ENCODE measurements around the gene ZBTB16. TPM values are rescaled to one million over a fixed set of nuclear protein-coding genes. Genes with fewer than 3 reads are reported as not detected.

Gene ZBTB16
- polyA plus RNA-seq, 1 donor (not counting 4 experiments of a cell fraction or from before 2014, with no cell fraction given), result 0.18 TPM

- Histone ChIP-seq H3K27ac (ENCODE audit: control insufficient read depth, insufficient read depth, low read length) (no peak overlapping the region), H3K4me1 (ENCODE audit: control insufficient read depth, extremely low read depth, insufficient read depth, low read length) (no peaks in the 10 kb centered on the region), H3K9me1 (ENCODE audit: control insufficient read depth, extremely low read depth, insufficient read depth, low read length) (no peaks in the 10 kb centered on the region), H3K27me3 (ENCODE audit: control insufficient read depth, extremely low read depth, insufficient read depth, low read length) (no peaks in the 10 kb centered on the region), H3K36me3 (ENCODE audit: control insufficient read depth in 2 of 2, extremely low read depth in 1 of 2, insufficient read depth in 2 of 2, low read length in 2 of 2) (no peaks in the 10 kb centered on the region), H3K9me3 (ENCODE audit: control insufficient read depth, low read depth, low read length) (no peaks in the 10 kb centered on the region), H2AFZ (ENCODE audit: control insufficient read depth, low read length) (no peak overlapping the region), H4K20me1 (ENCODE audit: control insufficient read depth, extremely low read depth, insufficient read depth, low read length) (peaks cover 2% of the 10 kb centered on the region), H3K79me2 (ENCODE audit: control insufficient read depth, insufficient read depth, low read length) (no peaks in the 10 kb centered on the region), H3K4me2 (ENCODE audit: control insufficient read depth, extremely low read depth, insufficient read depth, low read depth, low read length) (no peak overlapping the region), H3K9ac (ENCODE audit: control insufficient read depth, extremely low read depth, insufficient read depth, low read length) (no peak overlapping the region), H3K4me3 (ENCODE audit: control insufficient read depth in 2 of 3, extremely low read depth in 1 of 3, insufficient read depth in 2 of 3, low read depth in 1 of 3, low read length in 3 of 3) (no peak overlapping the region)
- TF ChIP-seq, protein P1, sequence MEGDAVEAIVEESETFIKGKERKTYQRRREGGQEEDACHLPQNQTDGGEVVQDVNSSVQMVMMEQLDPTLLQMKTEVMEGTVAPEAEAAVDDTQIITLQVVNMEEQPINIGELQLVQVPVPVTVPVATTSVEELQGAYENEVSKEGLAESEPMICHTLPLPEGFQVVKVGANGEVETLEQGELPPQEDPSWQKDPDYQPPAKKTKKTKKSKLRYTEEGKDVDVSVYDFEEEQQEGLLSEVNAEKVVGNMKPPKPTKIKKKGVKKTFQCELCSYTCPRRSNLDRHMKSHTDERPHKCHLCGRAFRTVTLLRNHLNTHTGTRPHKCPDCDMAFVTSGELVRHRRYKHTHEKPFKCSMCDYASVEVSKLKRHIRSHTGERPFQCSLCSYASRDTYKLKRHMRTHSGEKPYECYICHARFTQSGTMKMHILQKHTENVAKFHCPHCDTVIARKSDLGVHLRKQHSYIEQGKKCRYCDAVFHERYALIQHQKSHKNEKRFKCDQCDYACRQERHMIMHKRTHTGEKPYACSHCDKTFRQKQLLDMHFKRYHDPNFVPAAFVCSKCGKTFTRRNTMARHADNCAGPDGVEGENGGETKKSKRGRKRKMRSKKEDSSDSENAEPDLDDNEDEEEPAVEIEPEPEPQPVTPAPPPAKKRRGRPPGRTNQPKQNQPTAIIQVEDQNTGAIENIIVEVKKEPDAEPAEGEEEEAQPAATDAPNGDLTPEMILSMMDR (optimal IDR thresholded peaks at IDR 0.05 in 1 of 3, IDR thresholded peaks at IDR 0.05 in 1 of 3, conservative IDR thresholded peaks at IDR 0.05 in 1 of 3; ENCODE audit: extremely low read depth in 1 of 3, insufficient read depth in 2 of 3, low read length in 3 of 3), result no peak
- no peak for TF ChIP-seq EZH2 (IDR thresholded peaks at IDR 0.05; ENCODE audit: low read length)
- FAIRE-seq, result no peak
- no peak for DNase-seq (ENCODE audit: low read depth, low spot score)
- dilution Hi-C loops (cut with MboI; ENCODE audit: extremely low pct_ligation_motif_present, low sequenced_read_pairs), result no loop called here
These were observed 185.3 kb downstream of the ZBTB16 start for GRCh38 chr11:114244726-114245394.

DNA sequence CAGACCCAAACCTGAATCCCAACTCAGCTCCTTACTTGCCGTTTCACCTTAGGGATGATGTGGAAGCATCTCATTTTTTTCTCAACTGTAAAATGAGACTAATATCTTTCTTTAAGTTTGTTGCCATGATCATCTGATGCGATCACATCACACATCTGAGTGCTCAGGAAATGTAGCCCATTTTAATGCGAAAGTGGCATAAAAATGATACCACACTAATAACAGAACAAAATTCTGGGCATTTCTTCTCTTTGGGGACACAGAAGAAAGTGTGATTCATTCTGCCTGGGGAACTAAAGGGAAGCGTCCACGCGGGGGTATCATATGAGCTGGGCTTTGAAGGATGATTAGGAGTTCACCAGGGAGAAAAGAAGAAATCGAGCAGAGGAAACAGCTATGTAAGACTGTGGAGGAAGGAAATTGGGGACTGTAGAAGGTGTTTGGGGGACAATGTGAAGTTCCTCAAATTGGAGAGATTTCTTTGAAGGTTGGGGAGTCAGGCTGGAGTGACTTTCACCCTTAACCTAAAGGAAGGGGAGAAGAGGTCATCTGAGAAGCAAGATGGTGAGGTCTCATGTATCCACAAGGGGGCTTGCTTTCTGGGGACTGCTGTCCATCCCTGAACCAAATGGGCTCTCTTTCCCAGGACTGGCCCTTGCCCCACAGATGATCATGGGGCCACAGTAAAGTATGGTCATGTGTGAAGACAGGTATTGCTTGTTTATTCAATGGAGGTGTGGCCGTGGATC lies 187.0 kb downstream of the ZBTB16 start:
- TF ChIP-seq EZH2 (IDR thresholded peaks at IDR 0.05; ENCODE audit: low read length), result no peak
- TF ChIP-seq, protein P1 (optimal IDR thresholded peaks at IDR 0.05 in 1 of 3, IDR thresholded peaks at IDR 0.05 in 1 of 3, conservative IDR thresholded peaks at IDR 0.05 in 1 of 3; ENCODE audit: extremely low read depth in 1 of 3, insufficient read depth in 2 of 3, low read length in 3 of 3), result no peak
- no peaks in the 10 kb centered on the region for H4K20me1 ChIP-seq (ENCODE audit: control insufficient read depth, extremely low read depth, insufficient read depth, low read length)
- no peaks in the 10 kb centered on the region for H3K9me3 ChIP-seq (ENCODE audit: control insufficient read depth, low read depth, low read length)
- no peak overlapping the region for H3K27ac ChIP-seq (ENCODE audit: control insufficient read depth, insufficient read depth, low read length)
- H2AFZ ChIP-seq (ENCODE audit: control insufficient read depth, low read length), result no peak overlapping the region
- dilution Hi-C loops (cut with MboI; ENCODE audit: extremely low pct_ligation_motif_present, low sequenced_read_pairs), result no loop called here
- FAIRE-seq (no peak), DNase-seq (ENCODE audit: low read depth, low spot score) (no peak)
- no peaks in the 10 kb centered on the region for H3K79me2 ChIP-seq (ENCODE audit: control insufficient read depth, insufficient read depth, low read length)
- no peak overlapping the region for H3K4me3 ChIP-seq (ENCODE audit: control insufficient read depth in 2 of 3, extremely low read depth in 1 of 3, insufficient read depth in 2 of 3, low read depth in 1 of 3, low read length in 3 of 3)
- no peaks in the 10 kb centered on the region for H3K36me3 ChIP-seq (ENCODE audit: control insufficient read depth in 2 of 2, extremely low read depth in 1 of 2, insufficient read depth in 2 of 2, low read length in 2 of 2)
- H3K27me3 ChIP-seq (ENCODE audit: control insufficient read depth, extremely low read depth, insufficient read depth, low read length), result no peaks in the 10 kb centered on the region
- no peaks in the 10 kb centered on the region for H3K9me1 ChIP-seq (ENCODE audit: control insufficient read depth, extremely low read depth, insufficient read depth, low read length)
- H3K4me1 ChIP-seq (ENCODE audit: control insufficient read depth, extremely low read depth, insufficient read depth, low read length), result no peaks in the 10 kb centered on the region
- H3K4me2 ChIP-seq (ENCODE audit: control insufficient read depth, extremely low read depth, insufficient read depth, low read depth, low read length), result no peak overlapping the region
- no peak overlapping the region for H3K9ac ChIP-seq (ENCODE audit: control insufficient read depth, extremely low read depth, insufficient read depth, low read length)
